ENCODE results near the gene NELL1.

Gene NELL1

DNA sequence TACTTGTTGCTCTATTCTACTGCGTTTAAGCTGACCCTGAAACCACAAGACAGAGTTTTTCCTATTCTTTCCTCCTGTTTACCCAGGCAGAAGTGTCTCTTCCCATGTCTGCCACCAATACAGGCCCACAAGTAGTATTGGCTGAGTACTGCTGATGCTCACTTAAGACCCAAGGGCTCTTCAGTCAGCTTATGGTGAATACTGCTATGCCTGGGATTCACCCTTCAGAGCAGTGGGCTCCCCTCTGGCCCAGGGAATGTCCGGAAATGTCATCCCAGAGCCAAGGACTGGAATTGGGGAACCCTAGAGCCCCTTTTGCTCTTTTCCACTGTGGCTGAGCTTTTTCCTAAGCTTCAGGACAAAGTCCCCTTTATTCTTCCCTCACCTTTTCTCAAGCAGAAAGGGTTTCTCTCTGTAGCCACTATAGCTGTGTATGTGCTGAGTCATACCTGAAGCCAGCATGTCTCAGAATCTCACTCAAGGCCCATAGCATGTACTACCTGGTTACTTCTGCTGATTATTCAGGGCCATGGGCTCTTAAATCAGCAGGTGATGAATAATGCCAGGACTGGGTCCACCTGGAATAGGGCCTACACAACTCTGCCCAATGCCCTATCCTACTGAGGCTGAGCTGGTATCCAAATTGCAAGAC, 777.7 kb downstream of the NELL1 start:
- H4K8ac ChIP-seq (ENCODE audit: low read length) = no peak overlapping the region
- H2BK15ac ChIP-seq (ENCODE audit: low read depth, poor library complexity, severe bottlenecking) = no peak overlapping the region
- no peak overlapping the region for H3K9ac ChIP-seq (ENCODE audit: low read length)
- H3K27me3 ChIP-seq (ENCODE audit: control insufficient read depth in 1 of 2, insufficient read depth in 1 of 2, low read length in 2 of 2) = no peaks in the 10 kb centered on the region
- no peak overlapping the region for H3K4ac ChIP-seq (ENCODE audit: low read depth in 1 of 2, low read length in 2 of 2)
- no peaks in the 10 kb centered on the region for H3K36me3 ChIP-seq (ENCODE audit: control insufficient read depth in 1 of 2, insufficient read depth in 2 of 2, low read depth in 1 of 2, low read length in 2 of 2)
- no peak overlapping the region for H2AFZ ChIP-seq (ENCODE audit: low read depth, low read length)
- WGBS = 60% methylated on average over 2 of the region's 2 CpGs
- no peak overlapping the region for H3K4me2 ChIP-seq (ENCODE audit: low read length, poor library complexity, severe bottlenecking)
- H3K18ac ChIP-seq (ENCODE audit: low read depth in 1 of 2, low read length in 2 of 2) = no peak overlapping the region
- no peak overlapping the region for H3K23ac ChIP-seq (ENCODE audit: low read length in 2 of 2)
- no peak overlapping the region for H4K91ac ChIP-seq (ENCODE audit: low read length)
- no peak for DNase-seq
- H3K9me3 ChIP-seq (ENCODE audit: control insufficient read depth, low read length) = peaks cover 3% of the 10 kb centered on the region
- H2AK5ac ChIP-seq (ENCODE audit: low read length, severe bottlenecking) = no peak overlapping the region
- H3K14ac ChIP-seq (ENCODE audit: low read length in 2 of 2) = no peak overlapping the region
- H3K79me1 ChIP-seq (replicated peaks; ENCODE audit: low read length, poor library complexity, severe bottlenecking) = no peaks in the 10 kb centered on the region
- no peak overlapping the region for H2BK12ac ChIP-seq (ENCODE audit: low read length in 2 of 2)
- H2BK5ac ChIP-seq (ENCODE audit: low read depth, low read length, poor library complexity, severe bottlenecking) = no peak overlapping the region
- no peaks in the 10 kb centered on the region for H3K4me1 ChIP-seq (ENCODE audit: control insufficient read depth, insufficient read depth, low read depth, low read length)
- H2BK120ac ChIP-seq (ENCODE audit: low read depth, low read length) = no peak overlapping the region
- H3K27ac ChIP-seq (ENCODE audit: low read length, poor library complexity, severe bottlenecking) = no peak overlapping the region
- H3K4me3 ChIP-seq (ENCODE audit: insufficient read depth in 1 of 2, low read depth in 1 of 2, low read length in 2 of 2) = no peak overlapping the region

DNA sequence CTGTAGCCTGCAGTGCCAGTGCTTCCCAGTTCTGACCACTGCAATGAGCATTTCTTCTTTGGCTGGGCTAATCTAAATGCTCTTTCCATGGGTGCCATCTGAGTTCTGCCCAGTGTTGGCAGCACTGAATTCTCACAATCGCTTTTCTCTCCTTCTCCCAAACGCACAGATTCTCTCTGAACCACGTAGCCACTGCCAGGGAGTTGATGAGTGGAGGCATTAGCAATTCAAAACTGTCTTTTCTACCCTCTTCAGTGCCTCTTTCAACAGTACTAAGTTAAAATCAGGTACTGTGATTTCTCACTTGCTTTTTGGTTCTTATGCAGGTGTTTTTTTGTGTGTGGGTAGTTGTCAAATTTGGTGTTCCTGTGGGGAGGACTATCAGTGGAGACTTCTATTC, 778.5 kb downstream of the NELL1 start:
- Histone ChIP-seq H3K79me1 (replicated peaks; ENCODE audit: low read length, poor library complexity, severe bottlenecking) (no peaks in the 10 kb centered on the region), H3K27ac (ENCODE audit: low read length, poor library complexity, severe bottlenecking) (no peak overlapping the region), H3K4ac (ENCODE audit: low read depth in 1 of 2, low read length in 2 of 2) (no peak overlapping the region), H3K4me3 (ENCODE audit: insufficient read depth in 1 of 2, low read depth in 1 of 2, low read length in 2 of 2) (no peak overlapping the region), H3K9me3 (ENCODE audit: control insufficient read depth, low read length) (peaks cover 3% of the 10 kb centered on the region), H2BK120ac (ENCODE audit: low read depth, low read length) (no peak overlapping the region), H2AFZ (ENCODE audit: low read depth, low read length) (no peak overlapping the region), H3K27me3 (ENCODE audit: control insufficient read depth in 1 of 2, insufficient read depth in 1 of 2, low read length in 2 of 2) (no peaks in the 10 kb centered on the region), H3K4me2 (ENCODE audit: low read length, poor library complexity, severe bottlenecking) (no peak overlapping the region), H2BK12ac (ENCODE audit: low read length in 2 of 2) (no peak overlapping the region), H2BK15ac (ENCODE audit: low read depth, poor library complexity, severe bottlenecking) (no peak overlapping the region), H3K18ac (ENCODE audit: low read depth in 1 of 2, low read length in 2 of 2) (no peak overlapping the region), H2AK5ac (ENCODE audit: low read length, severe bottlenecking) (no peak overlapping the region), H3K9ac (ENCODE audit: low read length) (no peak overlapping the region), H3K23ac (ENCODE audit: low read length in 2 of 2) (no peak overlapping the region), H3K14ac (ENCODE audit: low read length in 2 of 2) (no peak overlapping the region), H4K91ac (ENCODE audit: low read length) (no peak overlapping the region), H3K4me1 (ENCODE audit: control insufficient read depth, insufficient read depth, low read depth, low read length) (no peaks in the 10 kb centered on the region), H4K8ac (ENCODE audit: low read length) (no peak overlapping the region), H3K36me3 (ENCODE audit: control insufficient read depth in 1 of 2, insufficient read depth in 2 of 2, low read depth in 1 of 2, low read length in 2 of 2) (no peaks in the 10 kb centered on the region), H2BK5ac (ENCODE audit: low read depth, low read length, poor library complexity, severe bottlenecking) (no peak overlapping the region)
- no peak for DNase-seq
- 67% methylated on average over 1 of the region's 3 CpGs for WGBS

GRCh38 chr11:21456186-21456585, 786.8 kb downstream of the NELL1 start:
- Histone ChIP-seq H3K79me1 (replicated peaks; ENCODE audit: low read length, poor library complexity, severe bottlenecking) (no peaks in the 10 kb centered on the region), H3K27ac (ENCODE audit: low read length, poor library complexity, severe bottlenecking) (no peak overlapping the region), H2BK5ac (ENCODE audit: low read depth, low read length, poor library complexity, severe bottlenecking) (no peak overlapping the region), H2AFZ (ENCODE audit: low read depth, low read length) (no peak overlapping the region), H3K23ac (ENCODE audit: low read length in 2 of 2) (no peak overlapping the region), H2BK15ac (ENCODE audit: low read depth, poor library complexity, severe bottlenecking) (no peak overlapping the region), H3K9me3 (ENCODE audit: control insufficient read depth, low read length) (no peaks in the 10 kb centered on the region), H3K9ac (ENCODE audit: low read length) (no peak overlapping the region), H2BK12ac (ENCODE audit: low read length in 2 of 2) (no peak overlapping the region), H2AK5ac (ENCODE audit: low read length, severe bottlenecking) (no peak overlapping the region), H4K91ac (ENCODE audit: low read length) (no peak overlapping the region), H4K8ac (ENCODE audit: low read length) (no peak overlapping the region), H3K36me3 (ENCODE audit: control insufficient read depth in 1 of 2, insufficient read depth in 2 of 2, low read depth in 1 of 2, low read length in 2 of 2) (no peaks in the 10 kb centered on the region), H3K4ac (ENCODE audit: low read depth in 1 of 2, low read length in 2 of 2) (no peak overlapping the region), H2BK120ac (ENCODE audit: low read depth, low read length) (no peak overlapping the region), H3K27me3 (ENCODE audit: control insufficient read depth in 1 of 2, insufficient read depth in 1 of 2, low read length in 2 of 2) (no peaks in the 10 kb centered on the region), H3K18ac (ENCODE audit: low read depth in 1 of 2, low read length in 2 of 2) (no peak overlapping the region), H3K14ac (ENCODE audit: low read length in 2 of 2) (no peak overlapping the region), H3K4me1 (ENCODE audit: control insufficient read depth, insufficient read depth, low read depth, low read length) (no peaks in the 10 kb centered on the region), H3K4me2 (ENCODE audit: low read length, poor library complexity, severe bottlenecking) (no peak overlapping the region), H3K4me3 (ENCODE audit: insufficient read depth in 1 of 2, low read depth in 1 of 2, low read length in 2 of 2) (no peak overlapping the region)
- DNase-seq = no peak
- WGBS = no CpG with 5 or more reads among the region's 1 CpG

DNA sequence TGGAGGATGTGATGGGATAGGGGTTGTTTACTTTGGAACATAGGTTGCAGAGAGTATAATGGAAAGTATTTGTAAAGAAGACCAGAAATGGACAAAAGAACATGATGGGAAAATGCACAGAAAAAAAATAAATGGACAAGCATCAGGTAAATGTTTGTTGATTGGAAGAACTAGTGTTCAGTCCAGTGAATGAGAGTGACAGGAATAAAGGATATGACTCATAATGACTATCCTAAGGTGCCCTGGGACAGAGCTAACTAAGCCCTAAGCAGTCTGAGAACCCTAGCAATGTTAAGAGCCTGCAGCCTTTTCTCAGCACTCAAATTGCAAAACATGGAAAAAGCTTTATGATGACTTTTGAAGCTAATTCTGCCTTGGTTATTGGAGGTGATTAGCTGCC, 790.7 kb downstream of the NELL1 start:
- H3K9ac ChIP-seq (ENCODE audit: low read length) = no peak overlapping the region
- H3K4me1 ChIP-seq (ENCODE audit: control insufficient read depth, insufficient read depth, low read depth, low read length) = no peaks in the 10 kb centered on the region
- H3K9me3 ChIP-seq (ENCODE audit: control insufficient read depth, low read length) = no peaks in the 10 kb centered on the region
- no peak overlapping the region for H3K27ac ChIP-seq (ENCODE audit: low read length, poor library complexity, severe bottlenecking)
- H3K4me3 ChIP-seq (ENCODE audit: insufficient read depth in 1 of 2, low read depth in 1 of 2, low read length in 2 of 2) = no peak overlapping the region
- H4K8ac ChIP-seq (ENCODE audit: low read length) = no peak overlapping the region
- H4K91ac ChIP-seq (ENCODE audit: low read length) = no peak overlapping the region
- no peak for DNase-seq
- no peaks in the 10 kb centered on the region for H3K36me3 ChIP-seq (ENCODE audit: control insufficient read depth in 1 of 2, insufficient read depth in 2 of 2, low read depth in 1 of 2, low read length in 2 of 2)
- no peak overlapping the region for H2BK15ac ChIP-seq (ENCODE audit: low read depth, poor library complexity, severe bottlenecking)
- no peak overlapping the region for H3K14ac ChIP-seq (ENCODE audit: low read length in 2 of 2)
- no peak overlapping the region for H3K4ac ChIP-seq (ENCODE audit: low read depth in 1 of 2, low read length in 2 of 2)
- no peaks in the 10 kb centered on the region for H3K79me1 ChIP-seq (replicated peaks; ENCODE audit: low read length, poor library complexity, severe bottlenecking)
- H2BK5ac ChIP-seq (ENCODE audit: low read depth, low read length, poor library complexity, severe bottlenecking) = no peak overlapping the region
- no peak overlapping the region for H3K18ac ChIP-seq (ENCODE audit: low read depth in 1 of 2, low read length in 2 of 2)
- H2BK120ac ChIP-seq (ENCODE audit: low read depth, low read length) = no peak overlapping the region
- no peak overlapping the region for H2BK12ac ChIP-seq (ENCODE audit: low read length in 2 of 2)
- no peaks in the 10 kb centered on the region for H3K27me3 ChIP-seq (ENCODE audit: control insufficient read depth in 1 of 2, insufficient read depth in 1 of 2, low read length in 2 of 2)
- no peak overlapping the region for H3K23ac ChIP-seq (ENCODE audit: low read length in 2 of 2)
- no peak overlapping the region for H2AK5ac ChIP-seq (ENCODE audit: low read length, severe bottlenecking)
- no peak overlapping the region for H2AFZ ChIP-seq (ENCODE audit: low read depth, low read length)
- no peak overlapping the region for H3K4me2 ChIP-seq (ENCODE audit: low read length, poor library complexity, severe bottlenecking)

Measured in mesenchymal stem cell (in vitro differentiated cells and primary cell).